Activated naive CD4-positive, alpha-beta T cell treated with anti-CD3 and anti-CD28 coated beads, Interleukin-2, amount 10 ng/mL, durations not matched to agents 7 days and 5 days (primary cell): ENCODE measurements around the gene RAB6D.
"Not testable (repeated sequence)": the region's sequence is repeated elsewhere in the genome, so short reads cannot be mapped to it uniquely, and the experiment has no call there.

Experiments used
- CTCF ChIA-PET: fragments of 350-600 bp; sonication (Branson Sonifier 250); formaldehyde crosslinking; loops from one replicate; lab custom pipeline; 2021; ENCODE audit warnings: antibody characterized with exemption; lab: Charles Lee
- DNase-seq: peaks from one replicate; pipeline ENCODE4 v3.0.0-alpha.2; 2020
- H3K27ac Mint-ChIP-seq: one replicate; pipeline ENCODE4 v1.8.0; 2021; ENCODE audit warnings: mild to moderate bottlenecking, moderate library complexity, mixed read lengths
- H3K27me3 Mint-ChIP-seq: one replicate; pipeline ENCODE4 v1.8.0; 2021; ENCODE audit warnings: mild to moderate bottlenecking, mixed read lengths
- H3K36me3 Mint-ChIP-seq: one replicate; pipeline ENCODE4 v1.8.0; 2021; ENCODE audit warnings: mixed read lengths
- H3K4me1 Mint-ChIP-seq: one replicate; pipeline ENCODE4 v1.8.0; 2021; ENCODE audit warnings: mixed read lengths
- H3K4me3 Mint-ChIP-seq: one replicate; pipeline ENCODE4 v1.8.0; 2021; ENCODE audit warnings: mild to moderate bottlenecking, moderate library complexity, mixed read lengths
- H3K9me3 Mint-ChIP-seq: one replicate; pipeline ENCODE4 v1.8.0; 2021; ENCODE audit warnings: mixed read lengths

Gene RAB6D

GRCh38 chr2:131363703-131364186 is at the start of gene RAB6D:
RAB6D (minus strand) TSS chr2:131364168; CDS start chr2:131363720, 448 bp downstream.
- H3K27me3 Mint-ChIP-seq: peaks cover 59% of the 10 kb centered on the region
- H3K4me1 Mint-ChIP-seq, DNase-seq, CTCF ChIA-PET, H3K4me3 Mint-ChIP-seq, H3K9me3 Mint-ChIP-seq, H3K27ac Mint-ChIP-seq, H3K36me3 Mint-ChIP-seq: not testable (repeated sequence)

- H3K27ac Mint-ChIP-seq: no peak overlapping the region
- H3K27me3 Mint-ChIP-seq: peaks cover 27% of the 10 kb centered on the region
- H3K9me3 Mint-ChIP-seq: no peaks in the 10 kb centered on the region
- DNase-seq: peak; percentile 31
- CTCF ChIA-PET: interaction anchor here (0.8 to 6.2 kb wide), 11 partner anchors 9 to 389 kb away, joined by 3 to 65 read pairs (median 4); partner anchors contain the start of gene MZT2A
- H3K4me1 Mint-ChIP-seq: no peaks in the 10 kb centered on the region
- no peaks in the 10 kb centered on the region for H3K36me3 Mint-ChIP-seq
- H3K4me3 Mint-ChIP-seq: no peak overlapping the region
These were observed 49.3 kb upstream of the RAB6D start for GRCh38 chr2:131413148-131413747.

GRCh38 chr2:131410173-131410572 is 46.2 kb upstream of the RAB6D start:
- Mint-ChIP-seq H3K36me3 (no peaks in the 10 kb centered on the region), H3K27ac (no peak overlapping the region), H3K4me1 (peaks cover under 1% of the 10 kb centered on the region), H3K27me3 (peaks cover 27% of the 10 kb centered on the region), H3K4me3 (no peak overlapping the region), H3K9me3 (no peaks in the 10 kb centered on the region)
- no peak for DNase-seq
- CTCF ChIA-PET: interaction anchor here (0.8 to 6.2 kb wide), 2 partner anchors 256 to 263 kb away, joined by 3 to 65 read pairs; no protein-coding TSS in a partner anchor

GRCh38 chr2:131408778-131409177 is 44.8 kb upstream of the RAB6D start:
- no peaks in the 10 kb centered on the region for H3K36me3 Mint-ChIP-seq
- no peaks in the 10 kb centered on the region for H3K9me3 Mint-ChIP-seq
- no peak for DNase-seq
- H3K4me3 Mint-ChIP-seq: no peak overlapping the region
- peaks cover 3% of the 10 kb centered on the region for H3K4me1 Mint-ChIP-seq
- CTCF ChIA-PET: interaction anchor here (6.2 kb wide), 1 partner anchor 264 kb away, joined by 65 read pairs; no protein-coding TSS in a partner anchor
- H3K27ac Mint-ChIP-seq: no peak overlapping the region
- peaks cover 32% of the 10 kb centered on the region for H3K27me3 Mint-ChIP-seq

- CTCF ChIA-PET: no interaction called here
- Mint-ChIP-seq H3K9me3 (no peaks in the 10 kb centered on the region), H3K4me1 (peaks cover 3% of the 10 kb centered on the region)
These were observed 44.2 kb upstream of the RAB6D start for GRCh38 chr2:131408207-131408606.

GRCh38 chr2:131404753-131405152 is 40.8 kb upstream of the RAB6D start:
- DNase-seq: no peak
- Mint-ChIP-seq H3K36me3 (no peaks in the 10 kb centered on the region), H3K4me3 (no peak overlapping the region), H3K4me1 (peaks cover 3% of the 10 kb centered on the region), H3K27me3 (peaks cover 41% of the 10 kb centered on the region), H3K27ac (no peak overlapping the region), H3K9me3 (no peaks in the 10 kb centered on the region)
- CTCF ChIA-PET: interaction anchor here (0.9 kb wide), 1 partner anchor 10 kb away, joined by 3 read pairs; no protein-coding TSS in a partner anchor

More at GRCh38 chr2:131408207-131408606, 44.2 kb upstream of the RAB6D start:
- H3K36me3 Mint-ChIP-seq: no peaks in the 10 kb centered on the region
- no peak for DNase-seq
- no peak overlapping the region for H3K4me3 Mint-ChIP-seq
- H3K27me3 Mint-ChIP-seq: peaks cover 26% of the 10 kb centered on the region
- H3K27ac Mint-ChIP-seq: no peak overlapping the region

- Mint-ChIP-seq H3K36me3 (no peaks in the 10 kb centered on the region), H3K4me3 (no peak overlapping the region), H3K9me3 (no peaks in the 10 kb centered on the region), H3K27ac (no peak overlapping the region), H3K4me1 (peaks cover 3% of the 10 kb centered on the region), H3K27me3 (peaks cover 40% of the 10 kb centered on the region)
- DNase-seq: no peak
- CTCF ChIA-PET: interaction anchor here (0.7 kb wide), 1 partner anchor 249 kb away, joined by 3 read pairs; no protein-coding TSS in a partner anchor
These were observed 38.5 kb upstream of the RAB6D start for GRCh38 chr2:131402320-131403039.

GRCh38 chr2:131400849-131401248 is 36.9 kb upstream of the RAB6D start:
- Mint-ChIP-seq H3K4me3 (no peak overlapping the region), H3K27me3 (peaks cover 38% of the 10 kb centered on the region), H3K9me3 (no peaks in the 10 kb centered on the region), H3K4me1 (peaks cover 3% of the 10 kb centered on the region), H3K27ac (no peak overlapping the region), H3K36me3 (no peaks in the 10 kb centered on the region)
- CTCF ChIA-PET: no interaction called here
- DNase-seq: no peak

GRCh38 chr2:131400441-131400840 is 36.5 kb upstream of the RAB6D start:
- H3K27me3 Mint-ChIP-seq: peaks cover 38% of the 10 kb centered on the region
- H3K4me3 Mint-ChIP-seq, H3K9me3 Mint-ChIP-seq, DNase-seq, CTCF ChIA-PET, H3K36me3 Mint-ChIP-seq, H3K4me1 Mint-ChIP-seq, H3K27ac Mint-ChIP-seq: not testable (repeated sequence)

- peaks cover 48% of the 10 kb centered on the region for H3K27me3 Mint-ChIP-seq
- H3K4me3 Mint-ChIP-seq, H3K27ac Mint-ChIP-seq, DNase-seq, H3K36me3 Mint-ChIP-seq, H3K4me1 Mint-ChIP-seq, H3K9me3 Mint-ChIP-seq: not testable (repeated sequence)
- CTCF ChIA-PET: interaction anchor here (1.1 kb wide), 1 partner anchor 17 kb away, joined by 3 read pairs; no protein-coding TSS in a partner anchor
These were observed 32.2 kb upstream of the RAB6D start for GRCh38 chr2:131396209-131396608.

GRCh38 chr2:131395024-131395645 is 31.2 kb upstream of the RAB6D start:
- H3K9me3 Mint-ChIP-seq, H3K4me3 Mint-ChIP-seq: not testable (repeated sequence)
- CTCF ChIA-PET: interaction anchor here (1.1 kb wide), 1 partner anchor 18 kb away, joined by 3 read pairs; no protein-coding TSS in a partner anchor

GRCh38 chr2:131394147-131394931 is 30.4 kb upstream of the RAB6D start:
- CTCF ChIA-PET: interaction anchor here (0.6 to 1.1 kb wide), 2 partner anchors 19 to 28 kb away, joined by 3 read pairs; no protein-coding TSS in a partner anchor
- no peaks in the 10 kb centered on the region for H3K9me3 Mint-ChIP-seq
- H3K36me3 Mint-ChIP-seq: no peaks in the 10 kb centered on the region
- H3K4me1 Mint-ChIP-seq: peaks cover 2% of the 10 kb centered on the region
- no peak overlapping the region for H3K4me3 Mint-ChIP-seq
- H3K27me3 Mint-ChIP-seq: peaks cover 38% of the 10 kb centered on the region
- no peak overlapping the region for H3K27ac Mint-ChIP-seq
- peak; percentile 56 for DNase-seq

More at GRCh38 chr2:131395024-131395645, 31.2 kb upstream of the RAB6D start:
- H3K4me1 Mint-ChIP-seq, H3K27ac Mint-ChIP-seq, DNase-seq, H3K36me3 Mint-ChIP-seq: not testable (repeated sequence)
- peaks cover 37% of the 10 kb centered on the region for H3K27me3 Mint-ChIP-seq

GRCh38 chr2:131391953-131392352 is 28.0 kb upstream of the RAB6D start:
- H3K36me3 Mint-ChIP-seq, H3K9me3 Mint-ChIP-seq, H3K4me3 Mint-ChIP-seq, DNase-seq, H3K27ac Mint-ChIP-seq, CTCF ChIA-PET, H3K4me1 Mint-ChIP-seq: not testable (repeated sequence)
- peaks cover 38% of the 10 kb centered on the region for H3K27me3 Mint-ChIP-seq
